ENCODE data around the gene TSPAN1. TPM values are rescaled to one million over a fixed set of nuclear protein-coding genes. Genes with fewer than 3 reads are reported as not detected.

TSPAN1 gene
- total and polyA plus RNA-seq, 12 donors, result 0.39 to 44.6 (median 7.6) TPM

GRCh38 chr1:46199233-46199749, 24.4 kb downstream of the TSPAN1 start:
- TF ChIP-seq POLR2A (IDR thresholded peaks at IDR 0.05), result no peak
- no peak for TF ChIP-seq CTCF (IDR thresholded peaks at IDR 0.05)
- DNase-seq, result no peak
- Histone ChIP-seq H3K4me1 (replicated peaks in 1 of 2) (peaks cover 28 to 41% of the 10 kb centered on the region in 2 donors), H3K36me3 (replicated peaks in 1 of 2) (peaks cover 0 to 6% of the 10 kb centered on the region in 2 donors), H3K4me3 (peak overlapping the region in 1 of 4 donors; percentile 88), H3K27me3 (no peaks in the 10 kb centered on the region), H3K27ac (no peak overlapping the region), H3K9me3 (replicated peaks in 1 of 3) (no peaks in the 10 kb centered on the region)
- WGBS, 4 donors, result 86 to 91% (median 90%) methylated on average over 3 of the region's 3 CpGs
- intact Hi-C loops (cut with DNase I), result no loop called here

- no peaks in the 10 kb centered on the region for H3K36me3 ChIP-seq (replicated peaks in 1 of 2)
- peak overlapping the region in 4 of 5 donors; percentile 29 to 85 (median 72) for H3K27ac ChIP-seq
- no peaks in the 10 kb centered on the region for H3K27me3 ChIP-seq
- peak overlapping the region; percentile 15 to 98 (median 47) for H3K4me3 ChIP-seq
- TF ChIP-seq CTCF (IDR thresholded peaks at IDR 0.05) (no peak), POLR2A (IDR thresholded peaks at IDR 0.05) (no peak)
- H3K9me3 ChIP-seq (replicated peaks in 1 of 3), result no peaks in the 10 kb centered on the region
- WGBS, 4 donors, result 21 to 23% (median 22%) methylated on average over 14 of the region's 14 CpGs
- H3K4me1 ChIP-seq (replicated peaks in 1 of 2), result peaks cover 20 to 38% of the 10 kb centered on the region in 2 donors
- DNase-seq, result no peak
- intact Hi-C loops (cut with DNase I), result no loop called here
Measured at GRCh38 chr1:46203738-46204405, 29.0 kb downstream of the TSPAN1 start.

GRCh38 chr1:46204406-46204742, 29.5 kb downstream of the TSPAN1 start:
- H3K4me1 ChIP-seq (replicated peaks in 1 of 2), result peaks cover 18 to 33% of the 10 kb centered on the region in 2 donors
- H3K9me3 ChIP-seq (replicated peaks in 1 of 3), result no peaks in the 10 kb centered on the region
- 12 to 27% (median 19%) methylated on average over 3 to 5 of the region's 5 CpGs for WGBS, 4 donors
- H3K4me3 ChIP-seq, result peak overlapping the region in 2 of 4 donors; percentile 57 to 98
- H3K27ac ChIP-seq, result peak overlapping the region in 4 of 5 donors; percentile 29 to 85 (median 72)
- TF ChIP-seq CTCF (IDR thresholded peaks at IDR 0.05), result no peak
- TF ChIP-seq POLR2A (IDR thresholded peaks at IDR 0.05), result no peak
- H3K27me3 ChIP-seq, result no peaks in the 10 kb centered on the region
- intact Hi-C loops (cut with DNase I), result no loop called here
- no peaks in the 10 kb centered on the region for H3K36me3 ChIP-seq (replicated peaks in 1 of 2)
- DNase-seq, result peak in 4 of 7 donors; percentile 36 to 67 (median 45)

GRCh38 chr1:46205141-46205540, 30.3 kb downstream of the TSPAN1 start:
- no peaks in the 10 kb centered on the region for H3K27me3 ChIP-seq
- WGBS, 4 donors, result 64 to 73% (median 70%) methylated on average over 3 of the region's 3 CpGs
- intact Hi-C loops (cut with DNase I), result no loop called here
- peak overlapping the region in 2 of 5 donors; percentile 77 to 85 for H3K27ac ChIP-seq
- peaks cover 18 to 32% of the 10 kb centered on the region in 2 donors for H3K4me1 ChIP-seq (replicated peaks in 1 of 2)
- peak overlapping the region in 1 of 4 donors; percentile 98 for H3K4me3 ChIP-seq
- no peak for TF ChIP-seq CTCF (IDR thresholded peaks at IDR 0.05)
- TF ChIP-seq POLR2A (IDR thresholded peaks at IDR 0.05), result no peak
- H3K36me3 ChIP-seq (replicated peaks in 1 of 2), result no peaks in the 10 kb centered on the region
- no peak for DNase-seq
- no peaks in the 10 kb centered on the region for H3K9me3 ChIP-seq (replicated peaks in 1 of 3)

Measured in adrenal gland (tissue), 12 donors.